Stimulated activated naive CD8-positive, alpha-beta T cell treated with anti-CD3 and anti-CD28 coated beads, Interleukin-15, amount 100 ng/mL, for 72 hours (primary cell): ENCODE measurements around the gene KRTAP11-1.

Experiments
- ATAC-seq: fragments of 150-1000 bp; cut with Tn5 transposase; 2 replicates; pipeline ENCODE4 v1.10.0; 2021; ENCODE audit warnings: mild to moderate bottlenecking, moderate library complexity
- DNase-seq, 2 donors: peaks; one replicate each; pipeline ENCODE4 v3.0.0; 2021 to 2022
- H3K27ac Mint-ChIP-seq, 2 donors: one replicate each; pipeline ENCODE4 v1.8.0; 2022; ENCODE audit warnings: mild to moderate bottlenecking in 2 of 2, mixed read lengths in 2 of 2, moderate library complexity in 2 of 2
- H3K27me3 Mint-ChIP-seq: one replicate; pipeline ENCODE4 v1.8.0; 2022; ENCODE audit warnings: mixed read lengths
- H3K4me1 Mint-ChIP-seq: one replicate; pipeline ENCODE4 v1.8.0; 2022; ENCODE audit warnings: mild to moderate bottlenecking, mixed read lengths
- H3K4me3 Mint-ChIP-seq, 2 donors: one replicate each; pipeline ENCODE4 v1.8.0; 2022; ENCODE audit warnings: mild to moderate bottlenecking in 2 of 2, mixed read lengths in 2 of 2, moderate library complexity in 1 of 2
- H3K9me3 Mint-ChIP-seq, 2 donors: one replicate each; pipeline ENCODE4 v1.8.0; 2022; ENCODE audit warnings: mixed read lengths in 2 of 2

KRTAP11-1 gene

GRCh38 chr21:30881480-30881879 lies at the start of gene KRTAP11-1:
KRTAP11-1 (minus strand) TSS chr21:30881580; CDS start chr21:30881524, 56 bp downstream.
- ATAC-seq (no peak), DNase-seq (no peak)
- peaks cover 0 to 4% of the 10 kb centered on the region in 2 donors for H3K9me3 Mint-ChIP-seq
- H3K27me3 Mint-ChIP-seq: peaks cover 15% of the 10 kb centered on the region
- H3K4me3 Mint-ChIP-seq: no peak within 1 kb of the TSS
- no peak within 1 kb of the TSS for H3K27ac Mint-ChIP-seq
- H3K4me1 Mint-ChIP-seq: no peaks in the 10 kb centered on the region

- H3K27ac Mint-ChIP-seq: no peak overlapping the region
- peaks cover 41% of the 10 kb centered on the region for H3K27me3 Mint-ChIP-seq
- H3K4me1 Mint-ChIP-seq: no peaks in the 10 kb centered on the region
- ATAC-seq: no peak
- peaks cover 13 to 29% of the 10 kb centered on the region in 2 donors for H3K9me3 Mint-ChIP-seq
- DNase-seq: no peak
- no peak overlapping the region for H3K4me3 Mint-ChIP-seq
Measured at GRCh38 chr21:30924146-30924700, 42.8 kb upstream of the KRTAP11-1 start.

GRCh38 chr21:30921129-30921528 lies 39.7 kb upstream of the KRTAP11-1 start:
- peaks cover 25% of the 10 kb centered on the region for H3K27me3 Mint-ChIP-seq
- DNase-seq (no peak), ATAC-seq (no peak)
- H3K4me3 Mint-ChIP-seq: no peak overlapping the region
- peaks cover under 1 to 12% of the 10 kb centered on the region in 2 donors for H3K9me3 Mint-ChIP-seq
- no peak overlapping the region for H3K27ac Mint-ChIP-seq
- H3K4me1 Mint-ChIP-seq: no peaks in the 10 kb centered on the region

GRCh38 chr21:30917557-30917956 lies 36.2 kb upstream of the KRTAP11-1 start:
- Mint-ChIP-seq H3K27ac (no peak overlapping the region), H3K9me3 (no peaks in the 10 kb centered on the region), H3K4me1 (no peaks in the 10 kb centered on the region), H3K27me3 (peaks cover 35% of the 10 kb centered on the region), H3K4me3 (no peak overlapping the region)
- no peak for DNase-seq
- ATAC-seq: no peak

GRCh38 chr21:30900881-30901280 lies 19.5 kb upstream of the KRTAP11-1 start:
- Mint-ChIP-seq H3K4me3 (no peak overlapping the region), H3K9me3 (no peaks in the 10 kb centered on the region), H3K27ac (no peak overlapping the region), H3K27me3 (peaks cover 42% of the 10 kb centered on the region), H3K4me1 (no peaks in the 10 kb centered on the region)
- ATAC-seq (no peak), DNase-seq (no peak)

- DNase-seq (no peak), ATAC-seq (no peak)
- Mint-ChIP-seq H3K27me3 (no peaks in the 10 kb centered on the region), H3K9me3 (peaks cover 5 to 11% of the 10 kb centered on the region in 2 donors), H3K4me1 (no peaks in the 10 kb centered on the region), H3K4me3 (no peak overlapping the region), H3K27ac (peak overlapping the region in 1 of 2 donors; percentile 59)
Measured at GRCh38 chr21:30882866-30883597, 1.7 kb upstream of the KRTAP11-1 start.

GRCh38 chr21:30880914-30881313 lies 466 bp downstream of the KRTAP11-1 start:
- H3K4me1 Mint-ChIP-seq: no peaks in the 10 kb centered on the region
- H3K4me3 Mint-ChIP-seq: no peak overlapping the region
- ATAC-seq: no peak
- no peak overlapping the region for H3K27ac Mint-ChIP-seq
- peaks cover 18% of the 10 kb centered on the region for H3K27me3 Mint-ChIP-seq
- no peak for DNase-seq
- no peaks in the 10 kb centered on the region for H3K9me3 Mint-ChIP-seq

GRCh38 chr21:30874526-30874925 lies 6.9 kb downstream of the KRTAP11-1 start:
- DNase-seq (no peak), ATAC-seq (no peak)
- H3K4me1 Mint-ChIP-seq: no peaks in the 10 kb centered on the region
- H3K9me3 Mint-ChIP-seq: no peaks in the 10 kb centered on the region
- no peak overlapping the region for H3K4me3 Mint-ChIP-seq
- peaks cover 18% of the 10 kb centered on the region for H3K27me3 Mint-ChIP-seq
- no peak overlapping the region for H3K27ac Mint-ChIP-seq

- no peak overlapping the region for H3K4me3 Mint-ChIP-seq
- ATAC-seq (no peak), DNase-seq (no peak)
- H3K4me1 Mint-ChIP-seq: no peaks in the 10 kb centered on the region
- no peaks in the 10 kb centered on the region for H3K9me3 Mint-ChIP-seq
- no peak overlapping the region for H3K27ac Mint-ChIP-seq
- peaks cover 8% of the 10 kb centered on the region for H3K27me3 Mint-ChIP-seq
Measured at GRCh38 chr21:30847627-30848500, 33.5 kb downstream of the KRTAP11-1 start.

- Mint-ChIP-seq H3K27me3 (peaks cover 21% of the 10 kb centered on the region), H3K4me1 (no peaks in the 10 kb centered on the region), H3K9me3 (no peaks in the 10 kb centered on the region), H3K27ac (no peak overlapping the region), H3K4me3 (no peak overlapping the region)
- DNase-seq: no peak
- no peak for ATAC-seq
Measured at GRCh38 chr21:30842990-30843389, 38.4 kb downstream of the KRTAP11-1 start.

GRCh38 chr21:30839304-30839703 lies 42.1 kb downstream of the KRTAP11-1 start:
- Mint-ChIP-seq H3K9me3 (no peaks in the 10 kb centered on the region), H3K4me3 (no peak overlapping the region), H3K4me1 (no peaks in the 10 kb centered on the region), H3K27ac (no peak overlapping the region), H3K27me3 (peaks cover 14% of the 10 kb centered on the region)
- DNase-seq (peak; percentile 12 to 18), ATAC-seq (peak; percentile 57)

GRCh38 chr21:30838536-30838935 lies 42.8 kb downstream of the KRTAP11-1 start:
- Mint-ChIP-seq H3K4me3 (no peak overlapping the region), H3K9me3 (no peaks in the 10 kb centered on the region), H3K27ac (no peak overlapping the region), H3K4me1 (no peaks in the 10 kb centered on the region), H3K27me3 (peaks cover 14% of the 10 kb centered on the region)
- DNase-seq (no peak), ATAC-seq (no peak)

GRCh38 chr21:30831194-30831765 lies 50.1 kb downstream of the KRTAP11-1 start:
- H3K9me3 Mint-ChIP-seq: peaks cover 0 to 4% of the 10 kb centered on the region in 2 donors
- DNase-seq (peak; percentile 12 to 35), ATAC-seq (no peak)
- no peak overlapping the region for H3K27ac Mint-ChIP-seq
- no peaks in the 10 kb centered on the region for H3K4me1 Mint-ChIP-seq
- no peaks in the 10 kb centered on the region for H3K27me3 Mint-ChIP-seq
- no peak overlapping the region for H3K4me3 Mint-ChIP-seq
